OCI-LY7 (cell line): Measurements from ENCODE around the gene SMIM15. TPM values are rescaled to one million over a fixed set of nuclear protein-coding genes. Genes with fewer than 3 reads are reported as not detected.

ENCODE experiments used
- BruUV-seq: library from RNA; stranded (reverse); fragments of 400-500 nt; replicated peaks from 2 replicates; lab custom pipeline; 2021; lab: Mats Ljungman, UMichigan
- CTCF ChIA-PET: fragments of 300-600 bp; sonication (Branson Sonifier 250); formaldehyde crosslinking; loops from one replicate; lab custom pipeline; 2022; ENCODE audit warnings: antibody characterized with exemption; ENCODE audit not compliant: unreplicated experiment; lab: Charles Lee
- POLR2A ChIA-PET: fragments of 300-600 bp; sonication (Branson Sonifier 250); formaldehyde crosslinking; loops from one replicate; lab custom pipeline; 2022; ENCODE audit warnings: antibody characterized with exemption; lab: Charles Lee
- DNase-seq: peaks from one replicate; pipeline ENCODE4 v3.0.0-alpha.2; 2015; ENCODE audit warnings: low spot score
- H2AFZ ChIP-seq: fragments of 200-600 bp; sonication (generic), shearing (Covaris generic); 2 replicates; pipeline ENCODE4 v1.6.1; 2014; ENCODE audit warnings: mild to moderate bottlenecking, antibody characterized with exemption, low read length, moderate library complexity
- H3K27ac ChIP-seq: fragments of 200-600 bp; sonication (generic); 2 replicates; pipeline ENCODE4 v1.5.1; 2014; ENCODE audit warnings: mixed run types, low read depth, mild to moderate bottlenecking, moderate library complexity, low read length, inconsistent platforms; ENCODE audit not compliant: poor library complexity, severe bottlenecking
- H3K36me3 ChIP-seq: fragments of 200-600 bp; sonication (generic); 2 replicates; pipeline ENCODE4 v1.6.1; 2014; ENCODE audit warnings: mild to moderate bottlenecking, antibody characterized with exemption, low read length, moderate library complexity, mixed read lengths; ENCODE audit not compliant: insufficient read depth
- H3K4me1 ChIP-seq: fragments of 200-600 bp; sonication (generic); 2 replicates; pipeline ENCODE4 v1.5.1; 2014; ENCODE audit warnings: mild to moderate bottlenecking, low read length; ENCODE audit not compliant: insufficient read depth, poor library complexity, severe bottlenecking
- H3K4me2 ChIP-seq: fragments of 200-600 bp; sonication (generic); 2 replicates; pipeline ENCODE4 v1.6.1; 2014; ENCODE audit warnings: mild to moderate bottlenecking, low read length
- H3K4me3 ChIP-seq: fragments of 200-600 bp; sonication (generic); 2 replicates; pipeline ENCODE4 v1.5.1; 2014; ENCODE audit warnings: mild to moderate bottlenecking, low read depth, low read length; ENCODE audit not compliant: poor library complexity, severe bottlenecking
- H3K79me2 ChIP-seq: fragments of 200-600 bp; sonication (generic); 2 replicates; pipeline ENCODE4 v1.6.1; 2016; ENCODE audit warnings: low read depth, mild to moderate bottlenecking, low read length, moderate library complexity, mixed read lengths; ENCODE audit not compliant: insufficient read depth
- H3K9me2 ChIP-seq: fragments of 200-600 bp; sonication (generic); 2 replicates; pipeline ENCODE4 v1.6.1; 2016; ENCODE audit warnings: mild to moderate bottlenecking, low read length, mixed read lengths; ENCODE audit not compliant: insufficient read depth
- H3K9me3 ChIP-seq: fragments of 200-600 bp; sonication (generic); 2 replicates; pipeline ENCODE4 v1.6.1; 2014; ENCODE audit warnings: mild to moderate bottlenecking, mixed run types, low read length, mixed read lengths
- H4K20me1 ChIP-seq: fragments of 200-600 bp; sonication (generic); 2 replicates; pipeline ENCODE4 v1.6.1; 2014; ENCODE audit warnings: mild to moderate bottlenecking, antibody characterized with exemption, low read length, moderate library complexity, mixed read lengths; ENCODE audit not compliant: insufficient read depth
- CTCF ChIP-seq: fragments of 200-600 bp; sonication (generic); conservative IDR thresholded peaks from 2 replicates; pipeline ENCODE4 v1.5.1; 2014; ENCODE audit warnings: mild to moderate bottlenecking, antibody characterized with exemption, low read length, moderate library complexity, mixed read lengths
- EZH2phosphoT487 ChIP-seq: fragments of 200-600 bp; sonication (generic); IDR thresholded peaks from 2 replicates; pipeline ENCODE4 v1.6.1; 2018; ENCODE audit warnings: low read depth, borderline replicate concordance, mild to moderate bottlenecking, mixed run types, antibody characterized with exemption, low read length, moderate library complexity, mixed read lengths
- intact Hi-C: fragments of 100-400 bp; cut with micrococcal nuclease; formaldehyde crosslinking; loops from one replicate; pipeline ENCODE4 v1.10.0; 2022; ENCODE audit not compliant: unreplicated experiment
- total RNA-seq, 2 experiments: library from RNA; depleted of rRNA in 1 of 2; stranded (reverse); fragments of >200 nt in 1 of 2; shearing (Covaris generic) in 1 of 2; gene quantifications; 2 replicates each; pipeline ENCODE4 v1.2.3, GENCODE V29; 2014 to 2022

SMIM15 gene
- total RNA-seq, 2 experiments from 2014 or later: 39.4 to 47.9 TPM

- H3K36me3 ChIP-seq: no peaks in the 10 kb centered on the region
- TF ChIP-seq CTCF (no peak), EZH2phosphoT487 (no peak)
- no peaks in the 10 kb centered on the region for H3K9me2 ChIP-seq
- H3K4me1 ChIP-seq: no peaks in the 10 kb centered on the region
- no peak overlapping the region for H2AFZ ChIP-seq
- no peaks in the 10 kb centered on the region for H3K9me3 ChIP-seq
- H3K27ac ChIP-seq: no peak overlapping the region
- no peaks in the 10 kb centered on the region for H4K20me1 ChIP-seq
- no peaks in the 10 kb centered on the region for H3K79me2 ChIP-seq
- ChIA-PET POLR2A (no interaction called here), CTCF (no interaction called here)
- DNase-seq: no peak
- H3K4me3 ChIP-seq: no peak overlapping the region
- no TSS peak for BruUV-seq
- no peak overlapping the region for H3K4me2 ChIP-seq
- intact Hi-C loops: no loop called here
Measured at GRCh38 chr5:61180886-61181285, 18.6 kb upstream of the SMIM15 start.

DNA sequence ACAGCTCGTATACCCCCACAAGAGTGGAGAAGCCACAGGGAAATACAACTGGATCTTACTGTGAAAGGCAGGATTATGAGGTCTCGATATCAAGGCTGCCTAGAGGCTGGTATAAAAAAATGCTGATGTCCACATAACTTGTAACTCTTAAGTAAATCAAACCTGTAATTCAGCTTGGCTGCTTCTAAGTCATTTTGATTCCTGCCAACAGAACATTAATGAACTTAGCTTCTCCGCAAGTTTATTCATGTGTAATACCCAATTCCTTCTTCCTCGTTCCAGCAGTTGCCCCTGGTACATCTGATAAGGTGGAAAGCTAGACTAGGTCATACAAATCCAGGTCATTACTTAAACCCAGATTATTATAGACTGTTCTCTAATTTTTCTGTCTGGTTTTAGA, 16.4 kb upstream of the SMIM15 start:
- H3K9me3 ChIP-seq: no peaks in the 10 kb centered on the region
- intact Hi-C loops: no loop called here
- no peaks in the 10 kb centered on the region for H3K36me3 ChIP-seq
- no peak overlapping the region for H2AFZ ChIP-seq
- POLR2A ChIA-PET: interaction anchor here (0.6 to 2.0 kb wide), 5 partner anchors 14 to 336 kb away, joined by 3 to 7 read pairs (median 4); no protein-coding TSS in a partner anchor
- H4K20me1 ChIP-seq: no peaks in the 10 kb centered on the region
- H3K27ac ChIP-seq: no peak overlapping the region
- CTCF ChIA-PET: no interaction called here
- H3K9me2 ChIP-seq: no peaks in the 10 kb centered on the region
- BruUV-seq: no TSS peak
- no peaks in the 10 kb centered on the region for H3K79me2 ChIP-seq
- TF ChIP-seq CTCF (no peak), EZH2phosphoT487 (no peak)
- DNase-seq: no peak
- H3K4me3 ChIP-seq: no peak overlapping the region
- H3K4me1 ChIP-seq: no peaks in the 10 kb centered on the region
- no peak overlapping the region for H3K4me2 ChIP-seq

GRCh38 chr5:61177716-61178115, 15.4 kb upstream of the SMIM15 start:
- no peak for TF ChIP-seq CTCF
- TF ChIP-seq EZH2phosphoT487: no peak
- Histone ChIP-seq H2AFZ (no peak overlapping the region), H3K36me3 (no peaks in the 10 kb centered on the region), H3K27ac (no peak overlapping the region), H3K9me2 (no peaks in the 10 kb centered on the region), H3K79me2 (no peaks in the 10 kb centered on the region), H3K4me3 (no peak overlapping the region), H3K4me2 (0 out of 2 replicates have a peak overlapping the region, but pooled peaks have one; percentile 12), H4K20me1 (no peaks in the 10 kb centered on the region), H3K4me1 (no peaks in the 10 kb centered on the region), H3K9me3 (no peaks in the 10 kb centered on the region)
- CTCF ChIA-PET: no interaction called here
- intact Hi-C loops: no loop called here
- no peak for DNase-seq
- BruUV-seq: no TSS peak
- POLR2A ChIA-PET: interaction anchor here (0.9 to 2.0 kb wide), 5 partner anchors 13 to 260 kb away, joined by 3 to 7 read pairs (median 3); no protein-coding TSS in a partner anchor
